IPS-18c (cell line): ENCODE measurements around the gene LIPC.

Source experiments
- H3K4me3 ChIP-seq: 2 replicates; pipeline ENCODE4 v1.7.0; 2013; ENCODE audit warnings: low read depth, mild to moderate bottlenecking, low read length, moderate library complexity; ENCODE audit not compliant: insufficient read depth
- H3K9me3 ChIP-seq: one replicate; pipeline ENCODE4 v1.6.1; 2013; ENCODE audit warnings: mild to moderate bottlenecking, low read length, moderate library complexity; ENCODE audit not compliant: control insufficient read depth, insufficient read depth

Gene LIPC

DNA sequence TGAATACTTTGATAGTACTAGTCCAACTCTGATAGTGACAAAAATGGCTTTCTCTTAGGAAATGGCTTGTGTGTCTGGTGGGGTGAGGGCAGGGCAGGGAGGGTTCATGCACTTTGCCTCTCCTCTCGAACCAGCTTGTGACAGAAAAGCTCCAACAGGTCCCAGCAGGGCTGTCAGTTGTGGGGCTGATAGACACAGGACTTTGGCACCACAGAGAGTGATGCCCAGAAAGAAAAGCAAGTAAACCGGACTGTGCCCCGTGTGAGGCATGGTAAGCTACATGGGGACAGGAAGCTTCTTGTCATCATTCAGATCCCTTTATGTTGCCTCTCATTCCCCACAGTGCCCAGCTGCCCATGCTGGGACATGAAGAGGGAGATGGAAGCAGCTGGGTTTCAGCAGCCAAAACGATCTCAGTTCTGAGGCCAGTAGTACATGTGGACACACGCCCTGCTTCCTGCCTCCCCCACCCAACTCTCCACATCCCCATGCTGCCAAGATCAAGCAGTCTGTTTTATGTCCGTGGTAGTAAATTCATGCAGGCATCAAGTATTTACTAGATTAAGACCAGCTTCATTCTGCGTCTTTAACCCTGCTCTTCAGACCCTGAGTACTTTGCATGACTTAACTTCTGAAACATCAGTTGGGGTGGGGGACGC lies 29.7 kb upstream of the LIPC start:
- no peaks in the 10 kb centered on the region for H3K9me3 ChIP-seq
- no peak overlapping the region for H3K4me3 ChIP-seq

DNA sequence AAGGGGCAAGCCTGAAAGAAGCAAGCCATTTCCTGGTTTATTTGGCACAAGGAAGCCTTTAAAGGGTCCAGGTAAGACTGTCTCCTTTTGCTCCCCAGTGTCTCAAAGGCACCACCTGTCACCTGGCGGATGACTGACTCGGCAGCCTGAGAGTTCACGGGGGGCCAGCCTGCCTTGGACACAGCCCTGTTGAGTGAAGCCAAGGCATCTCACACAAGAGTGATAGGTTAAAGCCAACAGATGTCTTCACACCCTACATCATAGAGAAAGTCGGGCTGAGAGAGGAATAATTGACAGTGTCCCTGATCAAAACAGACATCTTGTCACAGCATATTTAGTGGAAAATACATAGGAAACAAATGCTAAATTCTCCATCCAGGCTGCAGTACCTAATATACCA lies 28.2 kb upstream of the LIPC start:
- no peaks in the 10 kb centered on the region for H3K9me3 ChIP-seq

DNA sequence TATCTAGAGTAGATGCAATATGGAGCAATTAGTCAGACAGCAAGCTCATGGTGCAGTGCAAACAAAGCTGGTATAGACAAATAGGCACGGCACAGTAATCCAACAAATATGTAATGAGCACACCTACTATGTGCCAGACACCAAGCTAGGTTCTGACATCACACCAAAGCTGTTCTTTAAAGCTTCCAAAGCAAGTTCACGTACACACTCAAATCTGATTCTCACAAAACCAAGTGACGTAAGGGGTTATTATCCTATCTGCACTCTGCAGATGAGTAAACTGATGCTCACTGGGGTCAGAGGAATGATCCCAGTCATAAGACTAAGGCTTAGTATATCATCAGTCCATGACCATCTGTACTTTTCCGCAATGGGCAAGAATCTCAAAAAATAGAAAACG lies 27.8 kb upstream of the LIPC start:
- Histone ChIP-seq H3K4me3 (no peak overlapping the region), H3K9me3 (no peaks in the 10 kb centered on the region)

More for the DNA sequence above, 28.2 kb upstream of the LIPC start:
- H3K4me3 ChIP-seq = no peak overlapping the region

DNA sequence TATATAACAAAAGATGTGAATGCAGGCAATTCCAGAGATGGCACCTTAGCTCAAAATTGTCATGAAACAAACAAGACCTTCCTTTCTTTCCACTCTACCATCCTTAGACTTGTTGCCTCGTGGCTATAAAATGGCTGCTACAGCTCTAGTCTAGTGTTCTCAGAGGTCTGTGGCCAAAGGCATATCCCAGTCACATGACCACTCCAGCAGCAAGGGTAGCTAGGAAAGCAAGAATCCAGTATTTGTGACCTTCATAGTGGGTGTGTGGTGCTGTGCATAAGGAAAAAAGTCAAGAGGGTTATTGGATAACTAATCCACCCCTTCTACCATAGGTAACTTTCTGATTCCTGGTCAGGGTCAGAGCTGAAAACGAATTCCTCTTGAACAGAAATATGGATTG lies 27.1 kb upstream of the LIPC start:
- Histone ChIP-seq H3K9me3 (no peaks in the 10 kb centered on the region), H3K4me3 (no peak overlapping the region)

DNA sequence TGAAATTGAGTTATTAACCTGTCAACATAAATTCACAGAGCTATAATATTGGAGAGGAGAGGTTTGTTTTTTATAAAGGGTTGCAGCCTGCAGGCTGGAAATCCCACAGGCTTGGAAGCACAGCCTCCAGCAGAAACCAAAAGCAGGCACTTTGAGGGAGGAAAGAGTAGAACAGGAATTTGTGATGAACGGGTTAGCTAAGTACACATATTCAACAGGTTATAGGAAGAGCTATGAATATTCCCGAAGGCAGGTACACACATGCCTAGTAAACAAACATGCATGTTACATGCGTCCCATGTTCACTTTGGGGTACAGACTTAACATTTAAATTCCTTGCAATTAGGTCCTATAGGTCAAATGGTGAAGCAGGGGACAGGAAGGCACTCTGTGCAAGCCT lies 25.9 kb upstream of the LIPC start:
- H3K4me3 ChIP-seq = no peak overlapping the region
- no peaks in the 10 kb centered on the region for H3K9me3 ChIP-seq

DNA sequence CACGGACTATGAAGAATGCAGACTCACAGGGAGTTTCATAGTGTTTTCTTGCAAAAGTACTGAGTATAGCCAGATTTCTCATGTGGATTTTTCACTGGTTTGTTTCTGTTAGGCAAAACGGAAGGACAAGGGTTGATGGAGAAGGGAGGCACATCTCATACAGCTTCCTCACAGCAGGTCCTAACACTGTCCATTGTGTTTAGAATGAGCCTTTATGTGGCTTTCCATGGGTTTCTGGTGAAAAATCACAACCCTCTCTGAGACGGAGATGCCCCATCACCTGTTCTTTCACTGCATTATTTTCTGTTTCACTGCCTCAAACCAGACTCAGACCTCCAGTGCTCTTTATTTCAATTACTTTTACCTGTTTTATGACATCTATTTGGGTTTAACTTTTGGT lies 25.0 kb upstream of the LIPC start:
- H3K9me3 ChIP-seq = no peaks in the 10 kb centered on the region
- no peak overlapping the region for H3K4me3 ChIP-seq

DNA sequence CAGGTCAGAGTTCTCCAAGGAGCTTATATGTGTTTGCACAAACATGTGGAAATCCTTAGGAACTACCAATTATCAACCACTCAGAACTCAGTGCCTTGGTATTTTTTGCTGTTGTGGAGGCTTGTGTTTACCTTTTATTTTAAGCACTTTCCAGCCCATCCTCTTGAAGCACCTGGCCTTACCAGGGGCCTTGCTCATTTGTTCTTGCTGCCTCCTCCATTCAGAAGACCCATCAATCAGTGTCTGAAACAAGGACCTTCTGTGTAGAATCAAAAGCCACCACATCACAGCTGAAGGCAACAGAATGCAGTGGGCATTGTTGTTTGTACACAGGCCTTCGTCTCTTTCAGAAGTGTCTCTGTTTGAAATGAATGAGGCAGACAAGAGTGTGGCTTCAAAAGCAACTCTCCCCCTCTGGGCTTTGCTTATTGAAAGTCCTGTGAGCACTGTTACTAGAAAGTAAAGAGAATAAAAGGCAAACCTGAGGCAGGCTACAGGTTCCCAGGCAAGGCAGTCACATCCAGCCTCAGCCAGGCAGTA lies 24.5 kb upstream of the LIPC start:
- no peak overlapping the region for H3K4me3 ChIP-seq
- no peaks in the 10 kb centered on the region for H3K9me3 ChIP-seq

DNA sequence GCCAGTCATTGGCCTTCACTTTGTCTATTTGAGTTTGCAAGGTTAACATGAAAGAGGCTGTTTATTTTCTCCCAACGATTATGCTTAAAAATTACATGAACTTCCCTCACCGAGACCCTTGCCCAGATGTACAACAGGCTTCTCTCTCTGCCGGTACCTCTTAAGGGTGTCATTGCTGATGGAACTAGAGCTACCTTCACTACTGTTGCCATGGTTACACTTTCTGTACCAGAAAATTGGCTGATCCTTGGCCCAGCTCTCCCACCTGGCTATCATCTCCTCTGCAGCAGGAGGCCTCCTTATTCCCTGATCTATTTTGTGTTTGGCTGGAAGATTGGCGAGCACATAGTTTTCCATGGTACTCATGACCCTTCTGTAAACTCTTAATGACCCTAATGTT lies 24.0 kb upstream of the LIPC start:
- Histone ChIP-seq H3K9me3 (no peaks in the 10 kb centered on the region), H3K4me3 (no peak overlapping the region)

DNA sequence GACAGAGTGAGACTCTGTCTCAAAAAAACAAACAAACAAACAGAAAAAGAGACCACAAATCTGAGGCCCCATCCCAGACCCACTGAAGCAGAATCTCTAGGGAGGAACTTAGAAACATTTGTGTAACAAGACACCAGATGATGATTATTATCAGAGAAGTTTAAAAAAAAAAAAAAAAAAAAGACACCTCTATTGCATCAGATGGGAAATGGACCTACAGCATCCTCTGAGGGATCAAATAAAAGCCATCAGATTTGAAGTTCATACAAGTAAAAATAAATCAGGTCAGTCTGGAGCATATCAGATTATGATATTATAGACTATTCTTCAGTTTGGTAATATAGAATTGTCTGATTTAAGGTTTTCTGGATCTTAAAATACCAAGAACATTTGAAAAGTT lies 21.9 kb upstream of the LIPC start:
- H3K9me3 ChIP-seq = no peaks in the 10 kb centered on the region
- H3K4me3 ChIP-seq = no peak overlapping the region

DNA sequence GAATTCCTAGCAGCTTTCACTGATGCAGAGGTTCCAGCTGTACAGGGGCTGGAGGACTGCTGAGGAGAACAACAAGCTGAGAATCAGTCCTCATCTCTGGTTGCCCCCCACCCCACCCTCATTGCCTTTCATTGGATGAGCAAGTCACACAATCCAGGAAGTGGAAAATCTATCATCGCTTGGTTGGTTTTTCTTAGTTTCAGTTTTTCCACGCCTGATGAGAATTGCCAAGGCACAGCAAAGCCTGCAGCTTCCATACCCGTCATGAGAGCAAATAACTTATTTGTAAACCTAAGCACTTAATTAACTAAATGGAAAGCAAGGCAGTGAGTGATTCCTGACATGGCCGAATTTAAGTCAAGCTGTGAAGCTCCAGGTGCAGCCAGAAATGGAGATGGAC lies 21.4 kb upstream of the LIPC start:
- Histone ChIP-seq H3K4me3 (no peak overlapping the region), H3K9me3 (no peaks in the 10 kb centered on the region)

DNA sequence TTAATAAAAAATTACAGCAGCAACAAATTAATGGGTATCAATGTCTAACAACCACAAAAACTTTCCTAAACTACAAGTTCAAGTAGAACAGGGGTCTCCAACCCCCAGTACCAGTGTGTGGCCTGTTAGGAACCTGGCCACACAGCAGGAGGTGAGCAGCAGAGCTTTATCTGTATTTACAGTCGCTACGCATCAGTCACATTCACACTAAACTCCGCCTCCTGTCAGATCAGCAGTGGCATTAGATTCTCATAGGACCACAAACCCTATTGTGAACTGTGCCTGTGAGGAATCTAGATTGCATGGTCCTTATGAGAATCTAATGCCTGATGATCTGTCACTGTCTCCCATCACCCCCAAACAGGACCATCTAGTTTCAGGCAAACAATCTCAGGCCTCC lies 18.5 kb upstream of the LIPC start:
- no peak overlapping the region for H3K4me3 ChIP-seq
- H3K9me3 ChIP-seq = no peaks in the 10 kb centered on the region

DNA sequence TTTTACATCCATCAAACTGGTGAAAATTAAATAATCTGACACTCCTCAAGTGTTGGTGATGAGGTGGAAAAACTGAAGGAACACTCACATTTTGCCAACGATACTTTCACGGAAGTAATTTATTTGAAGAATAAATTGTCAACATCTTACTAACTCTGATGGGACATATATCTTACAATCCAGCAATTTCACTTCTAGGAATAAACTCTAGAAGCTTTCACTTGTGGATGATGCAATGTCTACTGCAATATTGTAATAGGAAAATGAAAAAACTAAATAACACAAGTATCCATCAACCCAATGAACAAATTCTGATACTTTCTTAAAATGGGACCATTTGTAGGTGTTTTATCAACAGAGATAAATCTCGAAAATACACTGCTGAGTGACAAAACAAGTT lies 16.2 kb upstream of the LIPC start:
- no peaks in the 10 kb centered on the region for H3K9me3 ChIP-seq
- H3K4me3 ChIP-seq = no peak overlapping the region

DNA sequence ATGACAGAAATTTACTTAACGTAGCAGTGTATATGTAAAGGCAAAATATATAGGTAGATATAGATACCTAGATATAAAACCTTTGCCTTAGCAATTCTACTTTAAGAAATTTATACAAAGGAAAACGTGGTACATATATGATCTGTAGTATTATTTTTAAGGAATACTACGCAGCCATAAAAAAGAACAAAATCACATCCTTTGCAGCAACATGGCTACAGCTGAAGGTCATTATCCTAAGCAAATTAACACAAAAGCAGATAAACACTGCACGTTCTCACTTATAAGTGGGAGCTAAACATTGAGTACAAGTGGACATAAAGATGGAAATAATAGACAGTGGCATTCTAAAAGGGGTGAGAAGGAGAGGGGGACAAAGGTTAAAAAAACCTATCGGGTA lies 14.8 kb upstream of the LIPC start:
- no peak overlapping the region for H3K4me3 ChIP-seq
- H3K9me3 ChIP-seq = no peaks in the 10 kb centered on the region

DNA sequence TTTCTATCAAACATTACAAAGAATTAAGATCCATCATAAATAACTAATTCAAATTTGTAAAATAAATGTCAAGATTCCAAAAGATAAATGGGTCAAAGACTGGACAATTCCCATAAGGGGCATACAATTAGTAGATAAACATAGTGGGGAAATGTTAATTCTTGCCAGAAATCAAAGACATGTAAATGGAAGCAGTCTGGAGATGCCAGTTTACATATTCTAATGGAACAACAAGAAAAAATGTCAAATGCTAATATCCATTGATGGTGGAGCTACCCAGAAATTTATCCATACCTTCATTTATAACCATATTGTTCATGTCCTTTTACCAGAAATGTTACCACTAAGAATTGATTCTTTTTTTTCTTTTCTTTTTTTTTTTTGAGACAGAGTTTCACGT lies 13.7 kb upstream of the LIPC start:
- Histone ChIP-seq H3K4me3 (no peak overlapping the region), H3K9me3 (no peaks in the 10 kb centered on the region)

DNA sequence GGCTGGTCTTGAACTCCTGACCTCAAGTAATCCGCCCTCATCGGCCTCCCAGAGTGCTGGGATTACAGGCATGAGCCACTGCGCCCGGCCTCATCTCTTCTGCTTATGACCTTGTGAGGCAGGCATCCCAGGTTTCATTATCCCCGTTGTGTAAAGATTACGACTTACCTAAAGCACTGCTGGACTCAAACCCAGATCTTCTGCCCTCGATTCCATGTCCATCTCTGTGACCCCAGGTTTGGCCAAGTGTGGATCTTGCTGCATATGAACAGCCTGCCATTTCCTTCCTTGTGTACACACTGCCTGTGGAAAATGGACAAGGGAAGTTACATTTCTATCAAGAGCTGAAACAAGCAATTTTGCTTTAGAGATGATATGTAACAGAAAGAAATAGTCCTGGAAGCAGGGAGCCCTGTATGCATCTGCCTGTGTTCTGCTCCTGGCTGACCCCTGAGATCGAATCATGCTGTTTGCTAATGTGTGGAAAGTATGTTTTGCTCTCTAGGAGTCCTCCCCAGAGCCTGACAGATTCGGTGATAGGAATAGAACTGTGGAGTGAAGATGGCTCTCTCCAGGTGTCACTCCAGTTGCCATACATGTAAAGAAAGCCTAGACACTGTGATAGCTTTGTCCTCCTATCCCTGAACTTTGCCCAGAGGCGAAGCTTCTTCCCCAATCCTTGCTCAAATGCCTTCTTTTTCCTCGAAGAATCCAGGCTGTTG lies 11.8 kb upstream of the LIPC start:
- Histone ChIP-seq H3K9me3 (no peaks in the 10 kb centered on the region), H3K4me3 (no peak overlapping the region)

DNA sequence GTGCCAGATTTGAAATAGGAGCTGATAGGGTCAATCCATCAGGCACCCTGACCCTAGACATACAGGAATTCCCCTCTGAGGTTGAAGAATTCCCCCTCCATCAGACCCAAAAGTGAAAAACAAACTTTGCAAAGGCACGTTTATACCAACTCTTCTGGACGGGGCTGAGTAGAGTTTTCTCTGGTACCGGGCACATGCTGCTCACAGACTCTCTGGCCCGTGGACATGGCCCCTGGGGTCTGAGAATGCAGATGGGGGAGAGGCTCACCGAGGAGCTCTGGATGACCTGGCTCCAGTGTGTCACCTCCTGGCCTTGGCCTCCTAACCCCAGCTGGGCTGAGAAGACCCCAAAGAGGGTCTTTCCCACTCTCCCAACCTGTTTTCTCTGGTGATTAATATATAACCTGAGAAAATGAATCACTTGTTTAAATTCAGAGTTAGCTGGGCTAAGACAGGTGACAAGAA lies 11.2 kb upstream of the LIPC start:
- H3K9me3 ChIP-seq = no peaks in the 10 kb centered on the region
- no peak overlapping the region for H3K4me3 ChIP-seq

DNA sequence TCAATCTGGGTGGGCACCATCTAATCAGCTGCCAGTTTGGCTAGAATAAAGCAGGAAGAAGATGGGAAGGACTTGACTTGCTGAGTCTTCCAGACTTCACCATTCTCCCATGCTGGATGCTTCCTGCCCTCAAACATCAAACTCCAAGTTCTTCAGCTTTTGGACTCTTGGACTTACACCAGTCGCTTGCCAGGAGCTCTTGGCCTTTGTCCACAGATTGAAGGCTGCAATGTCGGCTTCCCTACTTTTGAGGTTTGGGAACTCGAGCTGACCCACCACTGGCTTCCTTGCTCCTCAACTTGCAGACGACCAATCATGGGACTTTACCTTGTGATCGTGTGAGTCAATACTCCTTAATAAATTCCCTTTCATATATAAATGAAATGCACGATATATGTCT lies 8.6 kb upstream of the LIPC start:
- Histone ChIP-seq H3K4me3 (no peak overlapping the region), H3K9me3 (no peaks in the 10 kb centered on the region)

DNA sequence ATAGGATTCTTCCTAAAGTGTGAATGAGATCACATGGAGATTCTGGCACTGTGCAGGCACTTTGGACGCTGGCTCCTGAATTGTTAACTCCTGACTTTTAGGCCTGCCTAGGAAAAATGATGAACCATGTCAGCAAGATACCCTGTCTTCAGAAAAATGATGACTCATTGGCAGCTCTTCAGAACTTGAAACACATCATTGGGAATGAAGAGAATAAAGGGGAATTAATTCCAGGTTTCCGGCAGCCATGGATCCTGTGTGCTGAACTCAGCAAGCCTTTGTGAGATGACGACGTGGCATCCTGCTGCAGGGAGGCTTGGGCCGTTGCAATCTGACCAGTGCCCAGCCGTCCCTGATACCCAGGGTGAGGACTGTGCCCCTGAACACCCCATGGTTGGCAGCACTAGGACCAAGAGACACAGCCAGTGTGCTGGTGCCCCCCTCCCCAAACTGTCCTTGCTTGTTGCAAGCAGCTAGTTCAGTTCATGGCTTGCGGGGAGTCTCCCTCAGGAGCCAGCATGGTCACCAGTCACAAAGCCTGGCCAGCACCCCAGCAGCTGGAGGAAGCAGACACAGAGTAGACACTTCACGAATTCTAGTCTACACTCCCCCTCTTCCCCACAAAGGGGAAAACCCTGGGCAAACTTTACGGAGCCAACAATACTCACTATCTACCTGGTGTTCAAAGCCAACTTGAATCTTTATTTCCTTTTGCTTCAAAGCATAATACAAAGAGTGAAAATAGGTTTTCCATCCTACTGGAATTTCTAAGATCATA lies 7.8 kb upstream of the LIPC start:
- H3K4me3 ChIP-seq = no peak overlapping the region
- H3K9me3 ChIP-seq = no peaks in the 10 kb centered on the region
